Esophagus squamous epithelium (tissue), 5 donors: Measurements from ENCODE around the gene CLDN19. TPM values are rescaled to one million over a fixed set of nuclear protein-coding genes. Genes with fewer than 3 reads are reported as not detected.

Source experiments
- DNase-seq: peaks from one replicate; lab custom pipeline; 2025; lab: John Stamatoyannopoulos, UW
- H3K27ac ChIP-seq, 4 donors: fragments of 200-600 bp; sonication (generic); one replicate each; pipeline ENCODE4 v1.5.1; 2016 to 2019; ENCODE audit warnings: mild to moderate bottlenecking in 1 of 4
- H3K27me3 ChIP-seq, 4 donors: fragments of 200-600 bp; sonication (generic); 1 replicate in 3 of 4; 2 replicates in 1 of 4; pipeline versions ENCODE4 v1.5.1 to v1.6.0; 2017 to 2021; ENCODE audit warnings: antibody characterized with exemption in 1 of 4
- H3K36me3 ChIP-seq, 3 donors: fragments of 200-600 bp; sonication (generic); one replicate each; pipeline ENCODE4 v1.5.1; 2016 to 2019
- H3K4me1 ChIP-seq, 3 donors: fragments of 200-600 bp; sonication (generic); one replicate each; pipeline ENCODE4 v1.5.1; 2017 to 2019
- H3K4me3 ChIP-seq, 4 donors: fragments of 200-600 bp; sonication (generic); 1 replicate in 3 of 4; 2 replicates in 1 of 4; pipeline ENCODE4 v1.5.1; 2016 to 2019; ENCODE audit warnings: mild to moderate bottlenecking in 2 of 4, moderate library complexity in 1 of 4
- H3K9me3 ChIP-seq, 3 donors: fragments of 200-600 bp; sonication (generic); one replicate each; pipeline ENCODE4 v1.5.1; 2016 to 2019
- POLR2A ChIP-seq, 4 donors: fragments of 450-650 bp; IDR thresholded peaks; one replicate each; pipeline ENCODE4 v1.6.1; 2017; ENCODE audit warnings: antibody characterized with exemption in 4 of 4, mild to moderate bottlenecking in 4 of 4, moderate library complexity in 3 of 4
- WGBS, 2 donors: methylation state at CpG; one replicate each; pipeline ENCODE4 v1.1.5; 2018; 5-methylcytosine and 5-hydroxymethylcytosine counted together
- intact Hi-C: fragments of 100-400 bp; cut with DNase I; formaldehyde crosslinking; loops from one replicate; pipeline ENCODE4 v1.15.0; 2022
- total RNA-seq, 4 donors: library from RNA; depleted of rRNA; stranded (reverse); fragments of >200 nt; gene quantifications; one replicate each; pipeline ENCODE4 v1.1.0, GENCODE V29; 2016
- TF ChIP-seq, protein P1 (sequence below), 6 experiments: fragments of 450-650 bp in 4 of 6; fragments of 200-600 bp in 2 of 6; sonication (generic) in 2 of 6; IDR thresholded peaks; one replicate each; pipeline ENCODE4 v1.5.1; 2016 to 2019; ENCODE audit warnings: antibody characterized with exemption in 6 of 6, mild to moderate bottlenecking in 4 of 6, moderate library complexity in 4 of 6
- donor health status: DM: yes; HTN: yes; CAD: no.

The CLDN19 gene
- total RNA-seq, 4 donors from 2014 or later = 0.21 TPM; not detected in 3

DNA sequence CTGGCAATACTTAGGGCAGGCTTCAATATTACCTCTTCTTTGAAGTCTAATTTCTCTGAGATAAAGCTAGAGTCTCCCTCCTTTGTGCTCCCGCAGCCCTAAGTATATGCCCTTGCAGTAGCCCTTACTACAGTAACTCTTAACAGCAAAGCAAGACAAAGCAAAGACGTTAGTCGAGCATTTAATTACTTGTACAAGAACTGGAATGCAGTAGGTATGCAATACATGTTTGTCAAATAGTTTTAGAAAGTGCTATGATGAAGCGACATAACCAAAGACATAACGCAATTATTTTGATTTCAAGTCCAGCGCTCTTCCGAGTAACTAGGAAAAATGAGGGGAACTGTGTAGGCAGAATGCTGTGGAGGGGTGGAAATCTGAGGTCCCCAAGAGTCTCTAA lies 25.2 kb upstream of the CLDN19 start:
- no peak for DNase-seq
- peaks cover 10 to 62% (median 16%) of the 10 kb centered on the region in 3 donors for H3K4me1 ChIP-seq
- peaks cover 0 to 27% (median 0%) of the 10 kb centered on the region in 3 donors for H3K36me3 ChIP-seq
- H3K27me3 ChIP-seq = no peaks in the 10 kb centered on the region
- intact Hi-C loops = no loop called here
- H3K27ac ChIP-seq = peak overlapping the region in 3 of 4 donors; percentile 79 to 93 (median 92)
- 29 to 31% methylated on average over 7 of the region's 7 CpGs for WGBS, 2 donors
- no peaks in the 10 kb centered on the region for H3K9me3 ChIP-seq
- TF ChIP-seq, protein P1, sequence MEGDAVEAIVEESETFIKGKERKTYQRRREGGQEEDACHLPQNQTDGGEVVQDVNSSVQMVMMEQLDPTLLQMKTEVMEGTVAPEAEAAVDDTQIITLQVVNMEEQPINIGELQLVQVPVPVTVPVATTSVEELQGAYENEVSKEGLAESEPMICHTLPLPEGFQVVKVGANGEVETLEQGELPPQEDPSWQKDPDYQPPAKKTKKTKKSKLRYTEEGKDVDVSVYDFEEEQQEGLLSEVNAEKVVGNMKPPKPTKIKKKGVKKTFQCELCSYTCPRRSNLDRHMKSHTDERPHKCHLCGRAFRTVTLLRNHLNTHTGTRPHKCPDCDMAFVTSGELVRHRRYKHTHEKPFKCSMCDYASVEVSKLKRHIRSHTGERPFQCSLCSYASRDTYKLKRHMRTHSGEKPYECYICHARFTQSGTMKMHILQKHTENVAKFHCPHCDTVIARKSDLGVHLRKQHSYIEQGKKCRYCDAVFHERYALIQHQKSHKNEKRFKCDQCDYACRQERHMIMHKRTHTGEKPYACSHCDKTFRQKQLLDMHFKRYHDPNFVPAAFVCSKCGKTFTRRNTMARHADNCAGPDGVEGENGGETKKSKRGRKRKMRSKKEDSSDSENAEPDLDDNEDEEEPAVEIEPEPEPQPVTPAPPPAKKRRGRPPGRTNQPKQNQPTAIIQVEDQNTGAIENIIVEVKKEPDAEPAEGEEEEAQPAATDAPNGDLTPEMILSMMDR (IDR thresholded peaks at IDR 0.05) = no peak
- TF ChIP-seq POLR2A (IDR thresholded peaks at IDR 0.05) = no peak
- peak overlapping the region in 3 of 4 donors; percentile 63 to 97 (median 77) for H3K4me3 ChIP-seq

- intact Hi-C loops = no loop called here
- Histone ChIP-seq H3K27ac (peak overlapping the region in 1 of 4 donors; percentile 8), H3K36me3 (peaks cover 2 to 48% (median 8%) of the 10 kb centered on the region in 3 donors), H3K27me3 (no peaks in the 10 kb centered on the region), H3K9me3 (no peaks in the 10 kb centered on the region), H3K4me3 (no peak overlapping the region), H3K4me1 (peaks cover 0 to 38% (median 5%) of the 10 kb centered on the region in 3 donors)
- WGBS, 2 donors = 70 to 73% methylated on average over 4 to 5 of the region's 5 CpGs
- DNase-seq = no peak
- TF ChIP-seq POLR2A (IDR thresholded peaks at IDR 0.05) = no peak
These were observed 22.2 kb upstream of the CLDN19 start for GRCh38 chr1:42762269-42762668.

DNA sequence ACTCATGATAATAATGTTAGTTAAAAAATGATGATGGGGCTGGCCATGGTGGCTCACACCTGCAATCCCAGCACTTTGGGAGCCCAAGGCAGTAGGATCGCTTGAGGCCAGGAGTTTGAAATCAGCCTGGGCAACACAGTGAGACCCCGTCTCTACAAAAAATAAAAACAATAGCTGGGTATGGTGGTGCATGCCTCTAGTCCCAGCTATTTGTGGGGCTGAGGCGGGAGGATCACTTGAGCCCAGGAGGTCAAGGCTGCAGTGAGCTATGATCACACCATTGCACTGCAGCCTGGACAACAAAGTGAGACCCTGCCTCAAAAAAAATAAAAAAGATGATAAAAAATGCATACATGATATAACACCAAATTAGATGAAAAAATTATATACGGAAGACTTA lies 21.5 kb upstream of the CLDN19 start:
- Histone ChIP-seq H3K36me3 (peaks cover 2 to 54% (median 10%) of the 10 kb centered on the region in 3 donors), H3K27ac (no peak overlapping the region), H3K4me1 (peaks cover 0 to 37% (median 5%) of the 10 kb centered on the region in 3 donors), H3K9me3 (no peaks in the 10 kb centered on the region), H3K4me3 (no peak overlapping the region), H3K27me3 (no peaks in the 10 kb centered on the region)
- no peak for TF ChIP-seq POLR2A (IDR thresholded peaks at IDR 0.05)
- no peak for DNase-seq
- intact Hi-C loops = no loop called here
- 86 to 95% methylated on average over 4 of the region's 4 CpGs for WGBS, 2 donors

GRCh38 chr1:42759114-42759513 lies 19.1 kb upstream of the CLDN19 start:
- peaks cover 0 to 12% (median 0%) of the 10 kb centered on the region in 3 donors for H3K4me1 ChIP-seq
- H3K9me3 ChIP-seq = no peaks in the 10 kb centered on the region
- DNase-seq = no peak
- no peak overlapping the region for H3K4me3 ChIP-seq
- no peak overlapping the region for H3K27ac ChIP-seq
- H3K27me3 ChIP-seq = no peaks in the 10 kb centered on the region
- WGBS, 2 donors = 75 to 84% methylated on average over 2 to 5 of the region's 9 CpGs
- intact Hi-C loops = no loop called here
- no peak for TF ChIP-seq POLR2A (IDR thresholded peaks at IDR 0.05)
- TF ChIP-seq, protein P1 (IDR thresholded peaks at IDR 0.05) = no peak
- peaks cover 10 to 78% (median 11%) of the 10 kb centered on the region in 3 donors for H3K36me3 ChIP-seq

DNA sequence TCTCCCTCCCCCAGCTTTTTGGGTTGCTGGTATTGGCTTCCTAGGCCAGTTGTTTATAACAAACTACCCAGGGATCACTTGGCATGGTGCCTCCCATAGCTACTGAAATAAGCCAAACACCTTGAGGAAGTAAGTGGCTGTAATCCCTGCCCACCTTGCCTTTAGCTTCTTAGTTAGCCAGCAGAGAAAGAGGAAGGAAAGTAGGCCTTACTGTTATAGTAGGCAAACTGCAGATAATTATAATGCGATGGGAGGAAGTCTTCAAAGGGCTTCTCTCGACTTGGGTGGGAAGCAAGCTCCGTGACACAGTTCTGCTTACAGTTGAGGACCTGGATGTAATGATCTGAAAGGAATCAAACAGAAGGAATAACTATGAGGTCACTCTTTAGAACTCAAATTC lies 18.6 kb upstream of the CLDN19 start:
- H3K27ac ChIP-seq = no peak overlapping the region
- no peaks in the 10 kb centered on the region for H3K27me3 ChIP-seq
- TF ChIP-seq, protein P1 (IDR thresholded peaks at IDR 0.05) = no peak
- TF ChIP-seq POLR2A (IDR thresholded peaks at IDR 0.05) = no peak
- H3K9me3 ChIP-seq = no peaks in the 10 kb centered on the region
- H3K4me1 ChIP-seq = peaks cover 0 to 9% (median 0%) of the 10 kb centered on the region in 3 donors
- DNase-seq = no peak
- intact Hi-C loops = no loop called here
- peaks cover 10 to 83% (median 15%) of the 10 kb centered on the region in 3 donors for H3K36me3 ChIP-seq
- WGBS, 2 donors = 47 to 70% methylated on average over 3 of the region's 3 CpGs
- no peak overlapping the region for H3K4me3 ChIP-seq

GRCh38 chr1:42757892-42758275 lies 17.8 kb upstream of the CLDN19 start:
- no peak for DNase-seq
- H3K27ac ChIP-seq = no peak overlapping the region
- intact Hi-C loops = no loop called here
- H3K9me3 ChIP-seq = no peaks in the 10 kb centered on the region
- H3K27me3 ChIP-seq = no peaks in the 10 kb centered on the region
- H3K4me3 ChIP-seq = no peak overlapping the region
- H3K4me1 ChIP-seq = peaks cover 0 to 7% (median 0%) of the 10 kb centered on the region in 3 donors
- peaks cover 10 to 91% (median 15%) of the 10 kb centered on the region in 3 donors for H3K36me3 ChIP-seq
- TF ChIP-seq, protein P1 (IDR thresholded peaks at IDR 0.05) = no peak
- TF ChIP-seq POLR2A (IDR thresholded peaks at IDR 0.05) = no peak
